Fibroblast of the conjunctiva (primary cell): ENCODE data around the gene NIPA2.

Experiments
- DNase-seq: peaks from one replicate; pipeline ENCODE4 v3.0.0-alpha.2; 2010; ENCODE audit warnings: low read depth

NIPA2 gene

DNA sequence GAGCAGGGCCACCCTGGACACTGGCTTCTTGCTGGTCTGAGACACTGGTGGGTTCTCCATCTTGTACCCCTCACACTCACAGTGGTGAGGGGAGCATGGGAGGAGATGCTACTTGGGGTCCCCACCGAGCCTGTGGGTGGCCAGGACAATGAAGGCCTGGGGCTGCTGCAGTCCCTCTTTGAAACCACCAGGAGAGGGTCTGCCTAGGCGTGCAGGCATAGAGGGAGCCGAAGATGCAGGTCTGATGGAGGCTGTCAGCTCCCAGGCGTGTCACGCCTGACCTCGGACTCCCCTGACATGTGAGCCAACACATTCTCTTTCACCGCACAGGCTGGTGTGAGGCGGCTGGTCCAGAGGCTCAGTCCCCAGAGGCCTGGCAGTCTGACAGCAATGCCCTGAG, 39.1 kb downstream of the NIPA2 start:
- DNase-seq = no peak

DNA sequence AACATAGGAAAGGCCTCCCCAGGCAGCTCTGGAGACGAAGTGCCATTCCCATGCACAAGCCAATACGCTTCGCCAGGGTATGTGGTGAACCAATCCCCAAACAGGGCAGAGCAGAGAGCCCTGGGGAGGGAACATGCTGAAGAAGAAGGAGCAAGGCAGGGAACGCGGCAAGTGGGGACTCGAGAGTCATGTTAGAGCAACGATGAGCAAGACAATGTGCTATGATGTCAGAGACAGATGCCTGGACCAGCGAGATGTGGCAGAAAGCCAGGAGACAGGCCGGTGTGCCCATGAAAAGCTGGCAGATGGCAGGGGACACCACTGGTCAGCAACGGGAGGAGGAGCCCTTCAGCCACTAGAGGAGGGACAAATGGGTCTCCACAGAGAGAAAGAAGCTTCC, 39.6 kb downstream of the NIPA2 start:
- DNase-seq = no peak

DNA sequence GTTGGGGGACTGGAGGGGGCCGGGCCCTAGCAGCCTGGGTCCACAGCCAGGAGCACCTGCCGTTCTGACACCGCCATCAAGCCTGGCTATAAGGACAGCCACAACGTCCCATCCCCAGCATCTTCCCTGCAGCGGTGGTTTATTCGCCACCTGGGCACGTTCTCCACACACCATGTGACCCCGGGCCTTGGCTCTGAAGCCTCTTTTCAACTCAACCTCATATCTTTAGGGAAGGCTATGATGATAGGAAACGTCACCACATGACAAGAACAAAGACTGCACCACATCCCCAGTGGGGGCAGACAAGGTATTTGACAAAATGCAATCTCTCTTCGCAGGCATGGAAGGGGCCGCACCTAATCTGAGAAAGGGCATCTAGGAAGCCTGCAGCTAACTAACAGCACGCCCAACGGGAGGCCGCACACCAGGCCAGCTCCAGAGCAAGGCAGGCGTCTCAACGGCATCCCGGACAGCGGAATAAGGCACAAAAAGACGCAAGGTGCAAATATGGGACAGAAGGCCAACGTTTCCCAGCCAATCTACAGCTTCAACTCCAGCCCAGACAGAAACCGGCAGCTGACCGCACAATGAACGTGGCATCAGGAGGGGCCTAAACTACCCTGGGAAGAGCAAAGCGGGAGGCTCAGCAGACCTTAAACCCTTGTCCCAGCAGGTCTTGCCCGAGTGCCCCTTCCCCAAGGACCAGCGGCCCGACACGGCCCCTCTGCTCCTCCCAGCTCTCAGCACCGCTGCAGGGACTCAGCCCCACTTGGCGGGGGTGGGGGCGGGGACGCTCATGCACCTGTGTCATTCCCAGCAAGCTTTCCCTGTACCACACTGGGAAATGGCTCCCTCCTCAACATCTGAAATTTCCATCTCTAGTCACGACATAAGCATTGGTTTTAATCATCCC, 41.9 kb downstream of the NIPA2 start:
- no peak for DNase-seq

DNA sequence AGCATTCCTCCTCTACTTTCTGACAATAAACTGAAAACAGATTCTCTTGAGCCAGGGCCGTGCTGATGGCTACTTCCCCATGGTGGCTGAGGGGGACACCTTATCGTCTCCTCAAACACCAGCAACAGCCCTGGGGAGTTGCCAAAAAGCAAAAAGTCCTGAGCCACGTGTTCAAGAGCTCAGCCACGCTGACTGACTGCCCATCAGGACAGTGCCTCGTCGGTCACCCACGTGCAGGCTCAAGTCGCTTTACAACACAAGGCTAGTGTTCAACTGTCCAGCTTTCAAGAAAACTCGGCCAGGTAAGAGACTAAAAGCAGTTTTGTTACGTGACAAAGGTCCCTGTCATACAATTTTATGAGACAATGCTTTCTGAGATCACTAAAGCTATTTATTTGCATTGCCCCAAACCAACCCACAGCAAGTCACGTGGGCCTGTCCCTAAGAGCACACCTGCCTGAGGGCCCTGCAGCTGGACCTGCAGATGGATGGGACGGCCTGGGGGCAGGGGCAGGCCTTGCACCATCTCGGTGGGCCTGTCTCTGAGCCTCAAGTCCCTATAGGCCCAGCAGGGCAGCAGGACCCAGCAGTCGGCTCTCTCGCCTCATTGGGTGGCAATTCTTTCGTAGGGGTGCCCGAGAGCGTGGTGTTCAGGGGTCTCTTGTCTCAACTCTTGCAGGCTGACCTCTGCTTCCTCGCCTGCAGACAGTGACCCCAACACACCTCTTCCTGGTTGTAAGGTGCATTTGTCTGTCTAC, 42.7 kb downstream of the NIPA2 start:
- no peak for DNase-seq

GRCh38 chr15:22881739-22882440, 43.4 kb downstream of the NIPA2 start:
- no peak for DNase-seq

- DNase-seq = no peak
These were observed 44.7 kb downstream of the NIPA2 start for GRCh38 chr15:22883196-22883595.

- no peak for DNase-seq
These were observed 45.9 kb downstream of the NIPA2 start for GRCh38 chr15:22884344-22884743.

GRCh38 chr15:22885120-22885519, 46.7 kb downstream of the NIPA2 start:
- DNase-seq = no peak

DNA sequence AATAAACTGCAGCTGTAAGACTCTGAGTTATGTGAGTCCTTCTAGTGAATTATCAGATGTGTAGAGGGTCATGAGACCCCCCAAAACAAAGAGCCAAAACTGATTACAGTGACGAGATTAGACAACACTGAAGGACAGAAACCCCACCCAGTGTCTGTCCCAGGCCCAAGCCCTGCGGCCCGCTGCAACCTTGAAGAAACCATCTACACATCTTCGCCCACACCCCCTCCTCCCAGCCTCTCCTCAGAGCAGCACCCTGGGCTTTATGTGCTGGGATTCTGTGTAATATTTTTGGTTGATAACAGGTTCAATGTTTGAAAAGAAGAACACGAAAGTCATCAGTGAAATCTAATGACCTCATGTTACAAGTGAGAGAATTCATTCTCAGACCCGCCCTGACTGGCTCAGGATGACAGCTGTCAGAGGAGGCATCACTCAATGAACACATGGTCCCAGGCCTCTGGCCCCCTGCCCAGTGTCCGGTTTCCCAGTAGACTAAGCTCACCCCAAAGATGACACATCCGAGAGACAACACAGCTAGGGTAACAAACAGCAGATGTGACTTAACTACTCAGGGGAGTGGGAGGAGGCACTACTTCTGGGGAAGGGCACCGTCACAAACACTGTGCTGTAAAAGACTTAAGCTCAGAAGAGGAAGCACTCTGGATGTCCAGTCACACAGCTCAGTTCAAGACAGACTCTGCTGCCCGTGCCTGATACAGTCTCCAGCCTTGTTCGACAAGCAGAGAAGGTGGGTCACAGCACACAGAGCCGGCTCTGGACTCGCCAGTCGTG, 48.9 kb downstream of the NIPA2 start:
- peak; percentile 33 for DNase-seq

DNA sequence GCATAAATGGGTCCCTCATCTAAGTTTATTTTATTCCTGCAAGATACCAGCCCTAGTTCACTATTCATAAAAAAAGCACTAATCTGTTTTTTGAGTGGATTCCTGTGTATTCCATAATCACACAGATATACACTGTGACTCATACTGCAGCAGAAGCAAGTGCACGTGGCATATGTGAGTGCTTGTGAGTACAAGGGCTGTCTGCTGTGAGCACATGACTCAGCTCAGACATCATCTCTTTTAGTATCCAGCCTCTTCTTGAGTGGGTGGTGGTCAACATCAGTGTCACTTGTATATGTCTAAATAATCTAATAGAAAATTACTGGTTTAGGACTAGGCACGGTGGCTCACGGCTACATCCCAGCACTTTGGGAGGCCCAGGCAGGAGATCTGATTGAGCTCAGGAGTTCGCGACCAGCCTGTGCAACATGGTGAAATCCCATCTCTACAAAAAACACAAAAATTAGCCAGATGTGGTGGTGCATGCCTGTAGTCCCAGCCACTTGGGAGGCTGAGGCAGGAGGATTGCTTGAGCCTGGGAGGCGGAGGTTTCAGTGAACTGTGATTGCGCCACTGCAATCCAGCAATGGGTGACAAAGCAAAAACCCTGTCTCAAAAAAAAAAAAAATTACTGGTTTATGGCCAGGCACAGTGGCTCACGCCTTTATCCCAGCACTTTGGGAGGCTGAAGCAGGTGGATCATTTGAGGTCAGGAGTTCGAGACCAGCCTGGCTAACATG, 49.8 kb downstream of the NIPA2 start:
- DNase-seq = peak; percentile 81

GRCh38 chr15:22889146-22889818, 50.8 kb downstream of the NIPA2 start:
- DNase-seq = no peak

DNA sequence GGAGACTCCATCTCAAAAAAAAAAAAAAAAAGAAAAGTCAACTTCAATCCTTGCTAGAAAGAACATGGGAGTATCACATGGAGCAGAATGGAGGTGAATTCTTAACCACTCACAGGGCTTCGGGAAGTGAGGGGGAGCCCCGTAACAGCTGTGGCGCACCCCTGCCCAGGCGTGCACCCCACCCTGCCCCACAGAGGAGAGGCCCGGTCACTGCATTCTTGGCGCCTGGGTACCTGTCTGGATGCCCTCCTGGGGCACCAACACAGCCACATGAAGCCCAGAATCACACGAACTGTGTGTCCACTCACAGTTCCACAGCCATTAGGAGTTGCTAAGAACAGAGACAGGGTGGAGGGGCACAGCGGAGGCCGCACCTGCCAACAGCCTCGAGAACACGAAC, 51.8 kb downstream of the NIPA2 start:
- DNase-seq = no peak

- DNase-seq = no peak
These were observed 53.2 kb downstream of the NIPA2 start for GRCh38 chr15:22891426-22892210.

- no peak for DNase-seq
These were observed 53.9 kb downstream of the NIPA2 start for GRCh38 chr15:22892333-22892732.

DNA sequence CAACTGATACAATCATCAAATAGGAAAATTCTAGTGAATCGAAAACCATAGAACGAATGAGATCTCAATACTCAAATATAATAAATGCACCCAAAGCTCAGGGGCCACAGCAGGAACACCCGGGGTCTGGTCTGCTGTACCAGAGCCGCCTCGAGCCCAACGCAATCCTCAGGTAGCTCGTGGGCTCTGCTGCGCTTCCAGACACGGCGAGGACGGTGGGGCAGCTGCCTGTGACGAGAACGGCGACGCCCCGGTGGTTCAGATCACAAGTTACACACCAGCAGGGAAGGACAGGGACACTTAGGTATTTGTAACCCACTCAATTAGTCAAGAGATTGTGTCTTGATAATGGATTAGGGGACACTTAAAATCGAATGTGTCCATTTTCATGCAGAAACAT, 54.6 kb downstream of the NIPA2 start:
- no peak for DNase-seq

DNA sequence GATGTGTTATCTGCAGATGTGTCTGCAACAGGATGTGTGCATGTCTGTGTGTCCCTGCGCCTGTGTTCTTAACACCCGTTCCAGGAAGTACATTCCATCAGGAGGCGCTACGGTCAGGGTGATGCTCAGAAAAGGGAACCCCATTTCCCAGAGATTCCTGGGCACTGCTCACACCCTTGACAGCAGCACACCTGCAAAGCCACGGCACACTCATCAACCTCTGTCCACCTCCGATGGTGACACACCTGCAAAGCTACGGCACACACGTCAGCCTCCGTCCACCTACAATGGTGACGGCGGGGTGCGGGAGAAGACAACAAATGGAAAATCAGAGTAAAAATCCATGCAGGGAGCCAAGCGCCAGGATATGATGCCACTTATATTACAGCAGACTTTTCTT, 55.4 kb downstream of the NIPA2 start:
- no peak for DNase-seq

GRCh38 chr15:22895465-22896190, 57.2 kb downstream of the NIPA2 start:
- no peak for DNase-seq

GRCh38 chr15:22902046-22902445, 63.6 kb downstream of the NIPA2 start:
- DNase-seq = no peak

DNA sequence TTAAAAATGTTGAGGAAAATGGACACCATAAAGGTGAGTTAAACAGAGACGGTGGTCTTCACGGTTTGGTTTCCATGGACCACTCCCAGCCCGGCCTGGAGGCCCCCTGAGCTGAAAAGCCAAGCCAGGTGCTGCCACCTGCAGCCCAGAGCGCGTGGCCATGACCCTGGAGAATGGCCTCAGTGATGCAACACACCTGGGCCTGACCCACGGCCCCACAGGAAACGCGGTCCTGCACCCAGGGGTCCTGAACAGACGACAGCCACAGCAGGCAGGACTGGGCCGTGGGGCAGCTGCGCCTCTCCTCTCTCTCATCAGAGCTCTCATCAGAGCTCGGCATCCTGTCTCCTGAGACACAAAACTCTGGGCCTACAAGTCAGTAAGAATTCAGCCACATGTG, 64.1 kb downstream of the NIPA2 start:
- no peak for DNase-seq
